Rectal smooth muscle tissue (tissue), 1 donor: ENCODE data around the gene DRC3.

Experiments used
- H3K27ac ChIP-seq: one replicate; pipeline ENCODE4 v1.7.0; 2013; ENCODE audit warnings: low read depth, low read length, inconsistent platforms
- H3K27me3 ChIP-seq: one replicate; pipeline ENCODE4 v1.7.0; 2013; ENCODE audit warnings: low read length; ENCODE audit not compliant: control insufficient read depth, insufficient read depth
- H3K36me3 ChIP-seq: one replicate; pipeline ENCODE4 v1.7.0; 2013; ENCODE audit warnings: low read length; ENCODE audit not compliant: control insufficient read depth, insufficient read depth
- H3K4me1 ChIP-seq: one replicate; pipeline ENCODE4 v1.7.0; 2013; ENCODE audit warnings: low read length; ENCODE audit not compliant: control insufficient read depth, insufficient read depth
- H3K4me3 ChIP-seq: one replicate; pipeline ENCODE4 v1.7.0; 2013; ENCODE audit warnings: low read length
- H3K9ac ChIP-seq: one replicate; pipeline ENCODE4 v1.7.0; 2013; ENCODE audit warnings: low read length

DRC3 gene

DNA sequence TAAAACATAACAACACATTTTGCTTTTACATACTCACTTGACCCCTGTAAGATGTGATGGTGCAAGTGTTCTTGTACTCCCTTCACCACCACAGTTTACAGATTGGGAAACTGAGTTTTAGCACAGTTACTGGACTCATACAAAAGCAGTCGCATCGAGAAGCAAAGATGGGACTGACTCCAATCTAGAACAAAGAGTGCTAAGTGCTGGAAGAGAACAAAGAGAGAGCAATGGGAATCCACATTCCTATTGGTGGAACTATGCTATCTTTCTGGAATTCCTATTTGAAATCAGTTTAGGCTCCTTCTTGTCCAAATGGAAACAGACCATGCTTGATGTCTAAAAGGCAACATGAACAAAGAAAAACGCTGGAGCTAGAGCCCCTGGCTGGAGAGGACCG, 9.6 kb upstream of the DRC3 start:
- H3K27me3 ChIP-seq, result no peaks in the 10 kb centered on the region
- H3K9ac ChIP-seq, result no peak overlapping the region
- no peak overlapping the region for H3K4me3 ChIP-seq
- no peak overlapping the region for H3K27ac ChIP-seq
- H3K4me1 ChIP-seq, result peaks cover 12% of the 10 kb centered on the region
- no peaks in the 10 kb centered on the region for H3K36me3 ChIP-seq

DNA sequence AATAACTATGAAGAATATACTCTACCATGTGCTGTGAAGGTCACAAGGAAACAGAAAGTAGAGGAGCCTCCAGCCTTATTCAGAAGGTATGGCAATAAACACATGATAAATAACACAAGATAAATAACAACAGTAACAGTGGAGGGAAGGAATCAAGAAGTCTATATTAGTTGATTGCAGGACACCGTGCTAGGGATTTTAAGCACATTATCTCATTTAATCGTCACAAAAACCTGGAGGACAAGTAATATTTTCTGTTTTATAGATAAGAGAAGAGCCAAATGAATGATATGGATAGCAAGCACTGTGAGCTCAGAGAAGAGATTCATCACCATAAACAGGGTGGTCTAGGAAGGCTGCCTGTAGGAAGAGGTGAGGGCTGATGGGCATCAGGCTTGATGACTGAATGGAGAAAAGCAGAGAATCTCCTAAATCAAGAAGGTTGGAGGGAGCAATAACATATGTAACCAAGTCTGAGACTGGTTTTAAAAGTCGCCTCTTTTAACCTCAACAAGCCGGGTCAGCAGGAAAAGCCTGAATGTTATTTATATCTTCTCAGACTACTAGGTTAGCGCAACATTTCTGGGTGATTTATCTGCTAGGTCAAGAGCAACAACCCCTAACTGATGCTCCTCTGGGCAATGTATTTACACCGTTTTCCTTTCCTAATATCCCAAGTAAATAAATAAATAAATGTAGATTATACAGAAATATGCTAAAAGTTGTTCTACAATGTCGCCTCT, 8.8 kb upstream of the DRC3 start:
- H3K9ac ChIP-seq, result no peak overlapping the region
- H3K36me3 ChIP-seq, result no peaks in the 10 kb centered on the region
- no peaks in the 10 kb centered on the region for H3K27me3 ChIP-seq
- H3K27ac ChIP-seq, result no peak overlapping the region
- no peak overlapping the region for H3K4me3 ChIP-seq
- peaks cover 4% of the 10 kb centered on the region for H3K4me1 ChIP-seq

DNA sequence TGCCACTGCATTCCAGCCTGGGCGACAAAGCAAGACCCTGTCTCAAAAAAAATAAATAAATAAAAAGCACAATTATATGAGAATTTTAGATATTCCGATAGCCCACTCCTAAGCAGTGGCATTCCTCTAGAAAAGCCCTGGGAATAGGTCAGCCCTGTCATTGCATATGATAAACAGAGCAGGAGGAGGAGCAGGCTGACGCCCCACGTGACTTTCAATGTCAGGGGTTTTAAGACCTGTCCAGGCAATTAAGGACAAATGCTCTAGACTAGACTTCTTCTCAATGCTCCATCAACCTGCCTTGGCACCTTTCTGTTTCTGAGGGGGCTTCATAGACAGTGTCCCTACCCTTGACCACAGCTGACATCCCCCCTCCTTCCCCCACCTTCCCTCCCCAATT, 8.0 kb upstream of the DRC3 start:
- Histone ChIP-seq H3K36me3 (no peaks in the 10 kb centered on the region), H3K27ac (no peak overlapping the region), H3K27me3 (no peaks in the 10 kb centered on the region), H3K9ac (no peak overlapping the region), H3K4me3 (no peak overlapping the region), H3K4me1 (no peaks in the 10 kb centered on the region)

DNA sequence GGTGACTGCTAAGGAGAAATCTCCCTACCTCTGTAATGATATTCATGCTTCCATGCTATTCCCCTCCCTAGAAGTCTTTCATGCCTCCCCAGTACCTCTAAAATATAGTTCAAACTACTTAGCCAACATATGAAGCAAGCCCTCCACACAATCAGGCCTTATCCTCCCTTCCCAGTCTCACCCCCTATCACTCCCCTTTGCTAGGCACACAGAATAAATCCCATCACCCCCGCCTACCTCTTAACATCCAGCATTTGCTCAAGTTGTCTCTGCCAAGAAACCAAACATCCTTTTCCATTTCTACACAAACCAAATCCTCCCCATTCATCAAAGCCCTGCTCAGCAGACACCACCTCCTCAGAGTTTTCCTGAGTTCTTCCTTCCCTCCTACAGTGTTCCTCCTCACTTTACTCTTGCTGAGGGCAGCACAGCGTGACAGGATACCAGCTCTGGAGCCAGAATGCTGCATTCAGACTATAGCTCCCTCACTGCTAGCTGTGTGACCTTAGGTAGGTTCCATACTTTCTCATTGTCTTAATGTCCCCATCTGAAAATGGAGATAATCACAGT, 7.4 kb upstream of the DRC3 start:
- no peaks in the 10 kb centered on the region for H3K27me3 ChIP-seq
- H3K27ac ChIP-seq, result no peak overlapping the region
- no peaks in the 10 kb centered on the region for H3K36me3 ChIP-seq
- no peaks in the 10 kb centered on the region for H3K4me1 ChIP-seq
- no peak overlapping the region for H3K9ac ChIP-seq
- no peak overlapping the region for H3K4me3 ChIP-seq

DNA sequence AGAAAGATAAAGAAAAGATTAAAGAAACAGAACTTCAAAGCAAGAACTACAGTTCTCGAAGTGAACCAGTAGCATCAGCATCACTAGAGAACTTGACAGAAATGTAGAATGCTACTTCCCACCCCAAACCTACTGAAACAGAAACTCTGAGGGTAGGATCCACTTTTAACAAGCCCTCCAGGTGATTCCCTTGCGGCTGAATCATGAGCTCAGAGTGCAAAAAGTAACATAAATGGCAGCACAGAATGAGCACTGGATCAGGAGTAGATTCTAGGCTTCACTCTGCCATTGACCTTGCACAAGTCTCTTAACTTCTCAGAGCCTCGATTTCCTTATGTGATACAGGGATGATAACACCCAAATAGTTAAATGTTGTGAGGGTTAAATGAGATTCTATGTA, 6.3 kb upstream of the DRC3 start:
- no peak overlapping the region for H3K4me3 ChIP-seq
- no peaks in the 10 kb centered on the region for H3K27me3 ChIP-seq
- H3K27ac ChIP-seq, result no peak overlapping the region
- no peak overlapping the region for H3K9ac ChIP-seq
- H3K36me3 ChIP-seq, result no peaks in the 10 kb centered on the region
- peaks cover 7% of the 10 kb centered on the region for H3K4me1 ChIP-seq

DNA sequence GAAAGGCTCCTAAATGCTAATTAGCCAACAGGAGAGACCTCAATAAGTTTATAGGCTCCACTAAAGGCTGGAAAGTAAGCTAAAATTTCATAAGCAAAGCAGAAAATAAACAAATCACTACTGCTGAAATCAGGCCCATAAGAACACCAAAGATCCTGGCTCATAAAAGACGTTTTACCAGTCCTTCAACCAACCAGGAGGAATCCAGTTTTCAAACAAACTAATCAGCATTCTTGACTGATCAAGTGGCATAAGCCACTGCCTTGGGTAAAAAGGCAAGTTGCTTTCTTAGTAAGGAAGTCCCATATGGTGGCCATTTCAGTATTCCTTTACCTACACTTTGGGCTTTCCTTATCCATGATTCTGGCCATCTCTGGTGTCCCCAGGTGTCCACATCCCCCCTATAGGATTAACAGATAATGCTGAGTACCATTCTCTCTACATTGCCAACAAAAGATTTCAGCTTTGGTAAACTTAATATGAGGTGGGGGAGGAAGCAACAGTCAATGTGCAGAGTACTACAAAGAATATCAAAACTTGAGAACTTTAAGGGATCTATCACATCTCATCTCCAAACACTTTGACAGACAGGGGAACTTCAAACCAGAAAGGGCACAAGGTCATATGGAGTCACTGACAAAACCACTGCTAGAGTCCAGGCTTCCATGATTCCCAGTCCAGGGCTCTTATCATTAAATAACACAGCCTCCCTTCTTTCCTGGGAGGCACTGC, 1.8 kb upstream of the DRC3 start:
- Histone ChIP-seq H3K9ac (peak overlapping the region; percentile 26), H3K27me3 (no peaks in the 10 kb centered on the region), H3K4me3 (peak overlapping the region; percentile 81), H3K4me1 (peaks cover 12% of the 10 kb centered on the region), H3K27ac (no peak overlapping the region), H3K36me3 (no peaks in the 10 kb centered on the region)

DNA sequence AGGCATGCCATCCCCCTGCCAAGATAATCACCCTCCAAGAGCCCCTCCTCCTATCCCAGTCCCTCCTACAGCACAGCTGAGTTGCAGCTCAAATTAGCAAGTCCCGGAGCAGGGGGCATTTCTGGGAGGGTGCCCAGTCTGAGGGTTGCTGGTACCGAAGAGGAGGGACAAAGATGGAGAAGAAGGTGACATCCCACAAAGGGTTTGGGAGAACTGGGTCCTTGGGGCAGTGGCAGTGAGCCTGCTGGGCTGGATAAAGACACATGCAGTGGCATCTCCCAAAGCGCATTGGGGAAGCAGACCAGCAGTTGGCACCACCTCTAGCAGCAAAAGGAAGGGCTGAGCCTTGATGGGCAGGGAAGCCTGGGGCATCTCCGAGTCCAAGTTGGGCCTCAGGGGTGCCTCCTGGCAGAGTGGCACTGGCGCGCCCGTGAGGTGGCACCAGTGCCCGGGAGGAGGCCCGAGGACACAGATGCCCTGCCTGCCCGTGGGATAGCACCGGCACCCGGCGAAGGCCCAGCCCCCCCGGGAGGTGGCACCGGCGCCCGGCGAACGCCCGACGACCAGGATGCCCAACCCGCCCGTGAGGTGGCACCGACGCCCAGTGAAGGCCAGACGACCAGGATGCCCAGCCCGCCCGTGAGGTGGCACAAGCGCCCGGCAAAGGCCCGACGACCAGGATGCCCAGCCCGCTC, 1.1 kb upstream of the DRC3 start:
- Histone ChIP-seq H3K27me3 (no peaks in the 10 kb centered on the region), H3K27ac (peak overlapping the region; percentile 80), H3K9ac (peak overlapping the region; percentile 45), H3K36me3 (no peaks in the 10 kb centered on the region), H3K4me1 (peaks cover 12% of the 10 kb centered on the region), H3K4me3 (peak overlapping the region; percentile 81)

DNA sequence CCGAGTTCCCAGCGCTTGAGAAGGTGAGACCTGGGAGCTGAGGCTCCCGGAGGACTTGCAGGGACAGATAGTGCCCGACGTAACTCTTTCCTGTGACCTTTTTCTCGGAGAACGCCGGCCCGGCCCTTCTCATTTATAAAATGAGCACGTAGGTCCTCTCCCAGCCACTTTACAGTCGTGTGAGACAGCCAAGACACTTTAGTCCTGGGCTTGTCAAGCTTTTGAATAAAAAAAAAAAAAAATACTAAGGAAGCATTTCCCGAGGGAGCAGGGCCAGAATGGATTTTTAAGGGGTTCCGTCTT, 241 bp downstream of the DRC3 start:
- H3K4me1 ChIP-seq, result peaks cover 12% of the 10 kb centered on the region
- H3K4me3 ChIP-seq, result peak overlapping the region; percentile 60
- H3K36me3 ChIP-seq, result peaks cover 2% of the 10 kb centered on the region
- H3K9ac ChIP-seq, result no peak overlapping the region
- no peak overlapping the region for H3K27ac ChIP-seq
- H3K27me3 ChIP-seq, result no peaks in the 10 kb centered on the region

DNA sequence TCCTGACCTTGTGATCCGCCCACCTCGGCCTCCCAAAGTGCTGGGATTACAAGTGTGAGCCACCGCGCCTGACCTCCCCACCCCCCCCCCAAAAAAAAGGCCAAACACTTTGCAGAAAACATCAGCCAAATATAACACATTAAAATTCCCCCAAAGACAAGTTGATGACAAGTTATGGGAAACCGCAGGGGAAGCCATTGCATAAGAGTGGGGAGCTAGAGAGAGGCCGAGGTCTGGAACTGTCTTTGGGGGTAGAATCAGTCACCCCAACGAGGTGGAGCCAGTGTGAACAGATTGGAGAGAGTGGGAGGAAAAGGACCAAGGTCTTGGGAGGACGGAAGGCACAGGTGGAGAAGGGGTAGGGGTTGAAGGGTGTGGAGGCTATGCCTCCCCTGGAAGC, 2.8 kb downstream of the DRC3 start:
- Histone ChIP-seq H3K27ac (no peak overlapping the region), H3K4me3 (no peak overlapping the region), H3K4me1 (peaks cover 12% of the 10 kb centered on the region), H3K36me3 (peaks cover 2% of the 10 kb centered on the region), H3K27me3 (no peaks in the 10 kb centered on the region), H3K9ac (no peak overlapping the region)

DNA sequence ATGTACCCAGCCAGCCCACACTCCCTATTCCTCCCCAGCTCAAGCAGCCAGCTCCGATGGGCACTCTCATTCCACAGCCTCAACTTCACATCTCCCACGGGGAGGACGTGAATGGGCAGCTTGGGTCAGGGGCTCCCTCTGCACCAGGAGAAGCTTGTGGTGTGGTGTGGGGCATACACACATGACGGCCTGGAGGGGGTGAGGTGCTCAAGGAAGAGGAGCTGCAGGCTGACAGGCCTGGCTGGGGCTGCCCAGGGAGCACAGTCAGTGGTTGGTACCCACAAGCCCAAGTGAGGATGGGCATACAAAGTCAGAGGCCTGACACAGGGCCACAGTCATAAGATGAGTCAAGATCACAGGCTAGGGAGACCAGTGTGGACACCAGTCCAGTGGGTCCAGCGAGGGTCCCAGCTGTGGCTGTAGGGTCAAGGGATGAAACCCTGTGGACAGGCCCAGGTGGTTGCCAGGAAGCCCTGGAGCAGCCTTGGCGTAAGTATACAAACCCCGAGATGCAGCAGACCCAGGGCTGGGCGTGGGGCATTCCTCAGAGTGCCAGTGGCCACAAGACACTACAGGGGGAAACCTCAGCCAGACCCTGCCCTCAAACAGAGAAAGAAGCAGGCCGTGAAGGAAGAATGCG, 4.4 kb downstream of the DRC3 start:
- Histone ChIP-seq H3K4me3 (no peak overlapping the region), H3K27me3 (no peaks in the 10 kb centered on the region), H3K36me3 (peaks cover 2% of the 10 kb centered on the region)

DNA sequence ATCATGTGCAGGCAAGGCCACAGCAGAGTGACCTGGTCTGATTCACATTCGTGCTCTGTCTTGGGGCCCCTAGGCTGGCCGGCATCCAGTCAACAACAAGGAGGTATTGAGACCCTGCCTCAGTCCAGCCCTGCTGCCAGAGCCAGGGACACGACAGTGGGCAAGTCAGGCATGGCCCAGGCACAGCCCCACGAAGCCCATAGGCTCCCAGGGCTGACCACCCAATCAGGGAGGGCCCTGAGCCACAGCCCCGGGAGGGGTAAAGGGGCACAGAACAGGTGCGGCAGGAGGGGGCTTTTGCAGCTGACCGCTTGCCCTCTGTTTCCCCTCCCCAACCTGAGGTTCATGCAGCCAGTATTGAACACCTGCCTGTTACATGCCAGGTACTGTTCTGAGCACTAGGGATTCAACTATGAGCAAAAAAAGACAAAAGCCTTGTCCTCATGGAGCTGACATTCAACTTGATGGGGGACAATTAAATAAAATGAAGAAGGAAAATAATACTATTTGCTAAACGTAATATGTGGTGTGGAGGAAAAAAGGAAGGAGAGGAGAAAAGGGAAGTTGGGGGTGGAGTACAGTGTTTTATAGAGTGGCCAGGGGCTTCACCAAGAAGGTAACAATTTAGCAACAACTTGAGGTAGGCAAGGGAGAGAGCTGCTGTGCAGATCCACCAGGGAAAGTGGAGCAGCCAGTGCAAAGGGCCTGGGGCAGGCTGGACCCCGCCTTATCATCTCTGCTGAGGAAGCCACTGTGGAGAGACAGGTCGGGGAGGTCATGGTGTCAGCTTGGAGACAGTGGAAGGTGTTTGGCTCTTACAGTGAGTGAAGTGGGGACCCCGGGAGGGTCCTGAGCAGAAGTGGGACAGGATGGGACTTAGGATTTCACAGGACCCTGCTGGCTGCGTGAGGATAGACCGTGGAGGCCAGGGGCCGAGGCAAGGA, 6.1 kb downstream of the DRC3 start:
- no peak overlapping the region for H3K27ac ChIP-seq
- H3K27me3 ChIP-seq, result no peaks in the 10 kb centered on the region
- no peaks in the 10 kb centered on the region for H3K4me1 ChIP-seq
- H3K36me3 ChIP-seq, result peaks cover 2% of the 10 kb centered on the region
- no peak overlapping the region for H3K9ac ChIP-seq
- no peak overlapping the region for H3K4me3 ChIP-seq

More for the DNA sequence above, 4.4 kb downstream of the DRC3 start:
- peaks cover 4% of the 10 kb centered on the region for H3K4me1 ChIP-seq
- no peak overlapping the region for H3K27ac ChIP-seq
- no peak overlapping the region for H3K9ac ChIP-seq
